Testis (tissue), 3 donors: ENCODE measurements around the gene CACNA1C. TPM values are rescaled to one million over a fixed set of nuclear protein-coding genes. Genes with fewer than 3 reads are reported as not detected.

ENCODE experiments used
- DNase-seq: peaks from one replicate; pipeline ENCODE4 v3.0.0-alpha.2; 2019
- H3K27ac ChIP-seq, 2 donors: fragments of 200-600 bp; sonication (generic); one replicate each; pipeline ENCODE4 v1.5.1; 2019
- H3K27me3 ChIP-seq: fragments of 200-600 bp; sonication (generic); one replicate; pipeline ENCODE4 v1.5.1; 2019
- H3K36me3 ChIP-seq: fragments of 200-600 bp; sonication (generic); one replicate; pipeline ENCODE4 v1.5.1; 2017; ENCODE audit warnings: low read depth; ENCODE audit errors: missing control alignments
- H3K4me1 ChIP-seq: fragments of 200-600 bp; sonication (generic); one replicate; pipeline ENCODE4 v1.5.1; 2019
- H3K4me3 ChIP-seq, 2 donors: fragments of 200-600 bp; sonication (generic); one replicate each; pipeline ENCODE4 v1.5.1; 2017 to 2019
- H3K9me3 ChIP-seq: fragments of 200-600 bp; sonication (generic); one replicate; pipeline ENCODE4 v1.5.1; 2017
- POLR2A ChIP-seq: fragments of 450-650 bp; IDR thresholded peaks from one replicate; pipeline ENCODE4 v1.6.1; 2017; ENCODE audit warnings: antibody characterized with exemption, mild to moderate bottlenecking, moderate library complexity
- WGBS, 2 donors: methylation state at CpG; one replicate each; pipeline ENCODE4 v1.1.5; 2018; 5-methylcytosine and 5-hydroxymethylcytosine counted together
- intact Hi-C: fragments of 100-400 bp; cut with DNase I; formaldehyde crosslinking; loops from one replicate; pipeline ENCODE4 v1.15.1; 2023; ENCODE audit warnings: low total_unique reads
- polyA plus RNA-seq: library from polyadenylated mRNA; stranded (reverse); fragments of 350-450 nt; fragmentation: Illumina TruSeq; extraction: RNeasy Lipid Tissue Mini Kit (QIAGEN cat#74804); gene quantifications from one replicate; pipeline ENCODE4 v1.2.3, GENCODE V29; 2014; ENCODE audit warnings: low read depth, low replicate concordance; ENCODE audit not compliant: insufficient read depth
- total RNA-seq, 2 donors: library from RNA; depleted of rRNA; stranded (reverse); fragments of >200 nt; gene quantifications; one replicate each; pipeline ENCODE4 v1.2.3, GENCODE V29; 2016
- TF ChIP-seq, protein P1 (sequence below), 3 experiments: fragments of 450-650 bp in 2 of 3; fragments of 200-600 bp in 1 of 3; sonication (generic) in 1 of 3; IDR thresholded peaks; one replicate each; pipeline ENCODE4 v1.5.1; 2016 to 2019; ENCODE audit warnings: antibody characterized with exemption in 3 of 3, mild to moderate bottlenecking in 2 of 3, moderate library complexity in 1 of 3

CACNA1C gene
- total and polyA plus RNA-seq, 3 donors from 2014 or later: 20.3 to 36.8 (median 32.0) TPM

GRCh38 chr12:2622460-2622859 lies 569.7 kb downstream of the CACNA1C start:
- no peak for TF ChIP-seq POLR2A
- TF ChIP-seq, protein P1, sequence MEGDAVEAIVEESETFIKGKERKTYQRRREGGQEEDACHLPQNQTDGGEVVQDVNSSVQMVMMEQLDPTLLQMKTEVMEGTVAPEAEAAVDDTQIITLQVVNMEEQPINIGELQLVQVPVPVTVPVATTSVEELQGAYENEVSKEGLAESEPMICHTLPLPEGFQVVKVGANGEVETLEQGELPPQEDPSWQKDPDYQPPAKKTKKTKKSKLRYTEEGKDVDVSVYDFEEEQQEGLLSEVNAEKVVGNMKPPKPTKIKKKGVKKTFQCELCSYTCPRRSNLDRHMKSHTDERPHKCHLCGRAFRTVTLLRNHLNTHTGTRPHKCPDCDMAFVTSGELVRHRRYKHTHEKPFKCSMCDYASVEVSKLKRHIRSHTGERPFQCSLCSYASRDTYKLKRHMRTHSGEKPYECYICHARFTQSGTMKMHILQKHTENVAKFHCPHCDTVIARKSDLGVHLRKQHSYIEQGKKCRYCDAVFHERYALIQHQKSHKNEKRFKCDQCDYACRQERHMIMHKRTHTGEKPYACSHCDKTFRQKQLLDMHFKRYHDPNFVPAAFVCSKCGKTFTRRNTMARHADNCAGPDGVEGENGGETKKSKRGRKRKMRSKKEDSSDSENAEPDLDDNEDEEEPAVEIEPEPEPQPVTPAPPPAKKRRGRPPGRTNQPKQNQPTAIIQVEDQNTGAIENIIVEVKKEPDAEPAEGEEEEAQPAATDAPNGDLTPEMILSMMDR (IDR thresholded peaks at IDR 0.05): no peak
- H3K4me1 ChIP-seq: no peaks in the 10 kb centered on the region
- intact Hi-C loops: no loop called here
- no peaks in the 10 kb centered on the region for H3K36me3 ChIP-seq
- no peak for DNase-seq
- WGBS, 2 donors: 82 to 88% methylated on average over 6 of the region's 6 CpGs
- H3K4me3 ChIP-seq: no peak overlapping the region
- no peaks in the 10 kb centered on the region for H3K27me3 ChIP-seq
- H3K9me3 ChIP-seq: no peaks in the 10 kb centered on the region
- H3K27ac ChIP-seq: no peak overlapping the region

GRCh38 chr12:2623472-2623871 lies 570.7 kb downstream of the CACNA1C start:
- no peak for DNase-seq
- H3K36me3 ChIP-seq: no peaks in the 10 kb centered on the region
- intact Hi-C loops: no loop called here
- no peak for TF ChIP-seq POLR2A
- TF ChIP-seq, protein P1 (IDR thresholded peaks at IDR 0.05): no peak
- no peak overlapping the region for H3K27ac ChIP-seq
- H3K27me3 ChIP-seq: no peaks in the 10 kb centered on the region
- H3K9me3 ChIP-seq: no peaks in the 10 kb centered on the region
- 86 to 97% methylated on average over 5 of the region's 5 CpGs for WGBS, 2 donors
- no peak overlapping the region for H3K4me3 ChIP-seq
- no peaks in the 10 kb centered on the region for H3K4me1 ChIP-seq

GRCh38 chr12:2624543-2625288 lies 571.9 kb downstream of the CACNA1C start:
- DNase-seq: no peak
- no peaks in the 10 kb centered on the region for H3K36me3 ChIP-seq
- H3K4me1 ChIP-seq: no peaks in the 10 kb centered on the region
- H3K9me3 ChIP-seq: no peaks in the 10 kb centered on the region
- intact Hi-C loops: no loop called here
- no peak overlapping the region for H3K27ac ChIP-seq
- WGBS, 2 donors: 78 to 85% methylated on average over 14 to 19 of the region's 19 CpGs
- TF ChIP-seq, protein P1 (IDR thresholded peaks at IDR 0.05): no peak
- TF ChIP-seq POLR2A: no peak
- H3K4me3 ChIP-seq: no peak overlapping the region
- no peaks in the 10 kb centered on the region for H3K27me3 ChIP-seq

DNA sequence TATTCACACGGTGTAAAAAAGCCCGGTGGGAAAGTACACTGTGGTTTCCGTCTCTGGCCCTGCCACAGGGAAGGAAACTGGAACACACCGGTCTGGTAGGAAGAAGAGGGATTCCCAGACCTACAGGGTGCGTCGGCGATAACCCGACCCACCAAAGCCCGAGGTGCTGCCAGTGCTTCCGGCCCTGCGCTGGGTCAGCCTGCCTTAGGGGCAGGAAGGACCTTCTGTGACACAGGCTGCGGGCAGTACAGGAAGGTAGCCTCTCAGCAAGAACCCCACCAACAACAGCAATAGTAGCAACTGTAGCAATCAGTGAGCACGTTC lies 572.5 kb downstream of the CACNA1C start:
- H3K4me3 ChIP-seq: no peak overlapping the region
- no peak overlapping the region for H3K27ac ChIP-seq
- intact Hi-C loops: no loop called here
- TF ChIP-seq, protein P1 (IDR thresholded peaks at IDR 0.05): no peak
- TF ChIP-seq POLR2A: no peak
- no peaks in the 10 kb centered on the region for H3K27me3 ChIP-seq
- WGBS, 2 donors: 76% methylated on average over 13 of the region's 13 CpGs
- no peaks in the 10 kb centered on the region for H3K4me1 ChIP-seq
- no peak for DNase-seq
- no peaks in the 10 kb centered on the region for H3K9me3 ChIP-seq
- no peaks in the 10 kb centered on the region for H3K36me3 ChIP-seq
